IPS-20b (cell line): ENCODE data around the gene GNPAT.
A peak's percentile ranks its signal among the peaks of the same experiment; 100 is the strongest.

Experiments
- H3K27ac ChIP-seq: one replicate; pipeline ENCODE4 v1.5.1; 2013; ENCODE audit warnings: low read length
- H3K27me3 ChIP-seq: 2 replicates; pipeline ENCODE4 v1.6.1; 2013; ENCODE audit warnings: mild to moderate bottlenecking, low read length, inconsistent platforms; ENCODE audit not compliant: insufficient read depth
- H3K36me3 ChIP-seq: 2 replicates; pipeline ENCODE4 v1.6.1; 2013; ENCODE audit warnings: low read depth, mild to moderate bottlenecking, inconsistent platforms, low read length, moderate library complexity; ENCODE audit not compliant: insufficient read depth
- H3K4me1 ChIP-seq: 2 replicates; pipeline ENCODE4 v1.6.1; 2013; ENCODE audit warnings: mild to moderate bottlenecking, control low read depth, inconsistent platforms, low read length, moderate library complexity; ENCODE audit not compliant: insufficient read depth
- H3K4me3 ChIP-seq: 2 replicates; pipeline ENCODE4 v1.5.1; 2013; ENCODE audit warnings: mild to moderate bottlenecking, low read length, inconsistent platforms
- H3K9ac ChIP-seq: 2 replicates; pipeline ENCODE4 v1.6.1; 2013; ENCODE audit warnings: low read depth, mild to moderate bottlenecking, inconsistent platforms, low read length, moderate library complexity
- H3K9me3 ChIP-seq: 2 replicates; pipeline ENCODE4 v1.6.1; 2013; ENCODE audit warnings: mild to moderate bottlenecking, low read depth, low read length, inconsistent platforms; ENCODE audit not compliant: insufficient read depth

Gene GNPAT

GRCh38 chr1:231240883-231241735, at the start of gene GNPAT:
Gene GNPAT, plus strand, starts transcription at chr1:231241212. Its CDS starts 167 bp downstream, at chr1:231241379.
- H3K4me1 ChIP-seq, result no peaks in the 10 kb centered on the region
- peak within 1 kb of the TSS; percentile 62 for H3K27ac ChIP-seq
- H3K36me3 ChIP-seq, result peaks cover 20% of the 10 kb centered on the region
- H3K4me3 ChIP-seq, result peak within 1 kb of the TSS; percentile 91
- H3K9me3 ChIP-seq, result no peaks in the 10 kb centered on the region
- peak within 1 kb of the TSS; percentile 88 for H3K9ac ChIP-seq
- H3K27me3 ChIP-seq, result no peaks in the 10 kb centered on the region

GRCh38 chr1:231192620-231193163, 48.3 kb upstream of the GNPAT start:
- Histone ChIP-seq H3K36me3 (no peaks in the 10 kb centered on the region), H3K27me3 (peaks cover 51% of the 10 kb centered on the region; the same call in 1 of the 2 replicates), H3K4me1 (no peaks in the 10 kb centered on the region), H3K9ac (no peak overlapping the region), H3K9me3 (no peaks in the 10 kb centered on the region), H3K27ac (no peak overlapping the region), H3K4me3 (no peak overlapping the region)

GRCh38 chr1:231193710-231194340, 47.2 kb upstream of the GNPAT start:
- Histone ChIP-seq H3K9ac (no peak overlapping the region), H3K9me3 (no peaks in the 10 kb centered on the region), H3K27me3 (peaks cover 48% of the 10 kb centered on the region; the same call in 1 of the 2 replicates), H3K36me3 (no peaks in the 10 kb centered on the region), H3K4me1 (no peaks in the 10 kb centered on the region), H3K27ac (no peak overlapping the region), H3K4me3 (no peak overlapping the region)

- Histone ChIP-seq H3K27me3 (peaks cover 51% of the 10 kb centered on the region; the same call in 1 of the 2 replicates), H3K4me1 (no peaks in the 10 kb centered on the region), H3K9me3 (no peaks in the 10 kb centered on the region), H3K9ac (no peak overlapping the region), H3K27ac (no peak overlapping the region), H3K4me3 (no peak overlapping the region), H3K36me3 (no peaks in the 10 kb centered on the region)
Observed at GRCh38 chr1:231194476-231194842, 46.6 kb upstream of the GNPAT start.

- no peak overlapping the region for H3K4me3 ChIP-seq
- no peak overlapping the region for H3K27ac ChIP-seq
- peaks cover 56% of the 10 kb centered on the region; the same call in 1 of the 2 replicates for H3K27me3 ChIP-seq
- no peaks in the 10 kb centered on the region for H3K9me3 ChIP-seq
- H3K36me3 ChIP-seq, result no peaks in the 10 kb centered on the region
- no peak overlapping the region for H3K9ac ChIP-seq
- H3K4me1 ChIP-seq, result no peaks in the 10 kb centered on the region
Observed at GRCh38 chr1:231194843-231195516, 46.0 kb upstream of the GNPAT start.

GRCh38 chr1:231196307-231196706, 44.7 kb upstream of the GNPAT start:
- Histone ChIP-seq H3K4me1 (no peaks in the 10 kb centered on the region), H3K4me3 (no peak overlapping the region), H3K36me3 (no peaks in the 10 kb centered on the region), H3K9me3 (no peaks in the 10 kb centered on the region), H3K9ac (no peak overlapping the region), H3K27ac (no peak overlapping the region), H3K27me3 (peaks cover 70% of the 10 kb centered on the region)

- no peak overlapping the region for H3K9ac ChIP-seq
- no peaks in the 10 kb centered on the region for H3K36me3 ChIP-seq
- H3K4me3 ChIP-seq, result no peak overlapping the region
- H3K27me3 ChIP-seq, result peaks cover 74% of the 10 kb centered on the region
- no peak overlapping the region for H3K27ac ChIP-seq
- H3K4me1 ChIP-seq, result no peaks in the 10 kb centered on the region
- no peaks in the 10 kb centered on the region for H3K9me3 ChIP-seq
Observed at GRCh38 chr1:231196728-231197127, 44.3 kb upstream of the GNPAT start.

GRCh38 chr1:231199868-231200267, 41.1 kb upstream of the GNPAT start:
- Histone ChIP-seq H3K9me3 (no peaks in the 10 kb centered on the region), H3K9ac (no peak overlapping the region)

GRCh38 chr1:231200388-231201031, 40.5 kb upstream of the GNPAT start:
- H3K27ac ChIP-seq, result no peak overlapping the region
- peaks cover 81% of the 10 kb centered on the region for H3K27me3 ChIP-seq
- no peak overlapping the region for H3K9ac ChIP-seq

More at GRCh38 chr1:231199868-231200267, 41.1 kb upstream of the GNPAT start:
- Histone ChIP-seq H3K27me3 (peaks cover 81% of the 10 kb centered on the region), H3K27ac (no peak overlapping the region), H3K4me3 (no peak overlapping the region), H3K4me1 (no peaks in the 10 kb centered on the region), H3K36me3 (no peaks in the 10 kb centered on the region)

GRCh38 chr1:231201375-231201978, 39.5 kb upstream of the GNPAT start:
- Histone ChIP-seq H3K27me3 (peaks cover 81% of the 10 kb centered on the region), H3K4me3 (no peak overlapping the region), H3K27ac (no peak overlapping the region), H3K36me3 (no peaks in the 10 kb centered on the region), H3K4me1 (no peaks in the 10 kb centered on the region), H3K9me3 (no peaks in the 10 kb centered on the region), H3K9ac (no peak overlapping the region)

More at GRCh38 chr1:231200388-231201031, 40.5 kb upstream of the GNPAT start:
- H3K4me1 ChIP-seq, result no peaks in the 10 kb centered on the region
- H3K9me3 ChIP-seq, result no peaks in the 10 kb centered on the region
- no peak overlapping the region for H3K4me3 ChIP-seq
- H3K36me3 ChIP-seq, result no peaks in the 10 kb centered on the region
